Measurements from ENCODE around the gene DLGAP4. TPM values are rescaled to one million over a fixed set of nuclear protein-coding genes. Genes with fewer than 3 reads are reported as not detected.

Gene DLGAP4
- total RNA-seq, 4 donors from 2014 or later: 18.8 to 46.7 (median 45.0) TPM

- Histone ChIP-seq H3K4me3 (no peak overlapping the region), H3K36me3 (no peaks in the 10 kb centered on the region), H3K9me3 (no peaks in the 10 kb centered on the region), H3K4me1 (peaks cover under 1 to 2% of the 10 kb centered on the region in 2 donors), H3K27me3 (peaks cover 49 to 55% (median 51%) of the 10 kb centered on the region in 3 donors), H3K27ac (no peak overlapping the region)
- in situ Hi-C loops (cut with MboI; ENCODE audit: low sequenced_read_pairs in 4 of 4): no loop called here
- intact Hi-C loops (cut with DNase I; ENCODE audit: low total_unique reads): no loop called here
- DNase-seq (no peak), ATAC-seq (no peak)
- TF ChIP-seq CTCF (IDR thresholded peaks at IDR 0.05 in 4 of 5, conservative IDR thresholded peaks at IDR 0.05 in 1 of 5) (no peak), POLR2A (IDR thresholded peaks at IDR 0.05) (no peak)
Observed at GRCh38 chr20:36301359-36302119, 4.6 kb upstream of the DLGAP4 start.

GRCh38 chr20:36303020-36303595 is 3.0 kb upstream of the DLGAP4 start:
- in situ Hi-C loops (cut with MboI; ENCODE audit: low sequenced_read_pairs in 4 of 4): no loop called here
- peaks cover 58 to 63% (median 60%) of the 10 kb centered on the region in 3 donors for H3K27me3 ChIP-seq
- no peak for ATAC-seq
- peaks cover 4% of the 10 kb centered on the region in 2 donors for H3K4me1 ChIP-seq
- no peaks in the 10 kb centered on the region for H3K9me3 ChIP-seq
- no peak for DNase-seq
- intact Hi-C loops (cut with DNase I; ENCODE audit: low total_unique reads): no loop called here
- no peak overlapping the region for H3K27ac ChIP-seq
- no peak for TF ChIP-seq POLR2A (IDR thresholded peaks at IDR 0.05)
- no peak for TF ChIP-seq CTCF (IDR thresholded peaks at IDR 0.05 in 4 of 5, conservative IDR thresholded peaks at IDR 0.05 in 1 of 5)
- no peaks in the 10 kb centered on the region for H3K36me3 ChIP-seq
- H3K4me3 ChIP-seq: no peak overlapping the region

DNA sequence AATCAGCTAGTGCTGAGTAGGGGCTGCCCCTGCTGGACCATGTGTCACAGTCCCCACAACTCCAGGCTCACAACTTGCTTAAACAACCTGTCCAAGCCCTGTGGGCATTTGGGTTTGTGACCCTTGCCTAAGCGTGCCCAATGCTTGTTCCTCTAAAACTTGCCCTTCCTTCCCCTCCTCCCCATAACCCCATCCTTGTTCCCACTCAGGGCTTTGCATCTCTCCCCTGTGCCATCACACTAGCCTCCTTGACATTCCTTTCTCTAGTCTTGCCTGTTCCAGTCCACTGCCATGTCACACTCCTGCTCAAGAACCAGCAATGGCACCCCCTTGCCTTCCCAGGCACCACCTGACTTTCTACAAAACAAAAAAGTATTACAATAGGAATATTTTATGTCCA is 2.3 kb upstream of the DLGAP4 start:
- DNase-seq (no peak), ATAC-seq (no peak)
- Histone ChIP-seq H3K27ac (no peak overlapping the region), H3K4me3 (no peak overlapping the region), H3K36me3 (no peaks in the 10 kb centered on the region), H3K4me1 (peaks cover 4% of the 10 kb centered on the region in 2 donors), H3K27me3 (peaks cover 63 to 66% (median 64%) of the 10 kb centered on the region in 3 donors), H3K9me3 (no peaks in the 10 kb centered on the region)
- intact Hi-C loops (cut with DNase I; ENCODE audit: low total_unique reads): no loop called here
- in situ Hi-C loops (cut with MboI; ENCODE audit: low sequenced_read_pairs in 4 of 4): no loop called here
- no peak for TF ChIP-seq POLR2A (IDR thresholded peaks at IDR 0.05)

GRCh38 chr20:36304786-36305495 is 1.2 kb upstream of the DLGAP4 start:
- intact Hi-C loops (cut with DNase I; ENCODE audit: low total_unique reads) (no loop called here), in situ Hi-C loops (cut with MboI; ENCODE audit: low sequenced_read_pairs in 4 of 4) (no loop called here)
- Histone ChIP-seq H3K27ac (no peak overlapping the region), H3K4me1 (peaks cover 4% of the 10 kb centered on the region in 2 donors), H3K4me3 (no peak overlapping the region), H3K27me3 (peaks cover 64 to 70% (median 68%) of the 10 kb centered on the region in 3 donors), H3K9me3 (no peaks in the 10 kb centered on the region), H3K36me3 (no peaks in the 10 kb centered on the region)
- no peak for DNase-seq
- no peak for ATAC-seq
- TF ChIP-seq CTCF (IDR thresholded peaks at IDR 0.05 in 4 of 5, conservative IDR thresholded peaks at IDR 0.05 in 1 of 5) (no peak), POLR2A (IDR thresholded peaks at IDR 0.05) (no peak)

All from gastrocnemius medialis (tissue), 4 donors.